Measurements from ENCODE around the gene LRCH3.

GRCh38 chr3:197793247-197793646 is 2.2 kb downstream of the LRCH3 start:
- TF ChIP-seq TEAD4 (IDR thresholded peaks at IDR 0.05), result no peak
- TF ChIP-seq CEBPB (IDR thresholded peaks at IDR 0.05), result no peak
- no peak for TF ChIP-seq TAF1 (IDR thresholded peaks at IDR 0.05; ENCODE audit: low read depth)
- TF ChIP-seq CREB1 (IDR thresholded peaks at IDR 0.05; ENCODE audit: low read depth), result no peak
- no peak for TF ChIP-seq EP300 (IDR thresholded peaks at IDR 0.05; ENCODE audit: borderline replicate concordance)
- TF ChIP-seq YY1 (IDR thresholded peaks at IDR 0.05; ENCODE audit: low read depth), result no peak
- no peak for TF ChIP-seq MAX (IDR thresholded peaks at IDR 0.05)
- TF ChIP-seq NFIC (IDR thresholded peaks at IDR 0.05), result no peak
- TF ChIP-seq ZBTB7A (IDR thresholded peaks at IDR 0.05; ENCODE audit: low read depth), result no peak
- TF ChIP-seq TCF12 (IDR thresholded peaks at IDR 0.05; ENCODE audit: low read depth), result no peak
- no peak for TF ChIP-seq EGR1 (IDR thresholded peaks at IDR 0.05)
- TF ChIP-seq, protein P1, sequence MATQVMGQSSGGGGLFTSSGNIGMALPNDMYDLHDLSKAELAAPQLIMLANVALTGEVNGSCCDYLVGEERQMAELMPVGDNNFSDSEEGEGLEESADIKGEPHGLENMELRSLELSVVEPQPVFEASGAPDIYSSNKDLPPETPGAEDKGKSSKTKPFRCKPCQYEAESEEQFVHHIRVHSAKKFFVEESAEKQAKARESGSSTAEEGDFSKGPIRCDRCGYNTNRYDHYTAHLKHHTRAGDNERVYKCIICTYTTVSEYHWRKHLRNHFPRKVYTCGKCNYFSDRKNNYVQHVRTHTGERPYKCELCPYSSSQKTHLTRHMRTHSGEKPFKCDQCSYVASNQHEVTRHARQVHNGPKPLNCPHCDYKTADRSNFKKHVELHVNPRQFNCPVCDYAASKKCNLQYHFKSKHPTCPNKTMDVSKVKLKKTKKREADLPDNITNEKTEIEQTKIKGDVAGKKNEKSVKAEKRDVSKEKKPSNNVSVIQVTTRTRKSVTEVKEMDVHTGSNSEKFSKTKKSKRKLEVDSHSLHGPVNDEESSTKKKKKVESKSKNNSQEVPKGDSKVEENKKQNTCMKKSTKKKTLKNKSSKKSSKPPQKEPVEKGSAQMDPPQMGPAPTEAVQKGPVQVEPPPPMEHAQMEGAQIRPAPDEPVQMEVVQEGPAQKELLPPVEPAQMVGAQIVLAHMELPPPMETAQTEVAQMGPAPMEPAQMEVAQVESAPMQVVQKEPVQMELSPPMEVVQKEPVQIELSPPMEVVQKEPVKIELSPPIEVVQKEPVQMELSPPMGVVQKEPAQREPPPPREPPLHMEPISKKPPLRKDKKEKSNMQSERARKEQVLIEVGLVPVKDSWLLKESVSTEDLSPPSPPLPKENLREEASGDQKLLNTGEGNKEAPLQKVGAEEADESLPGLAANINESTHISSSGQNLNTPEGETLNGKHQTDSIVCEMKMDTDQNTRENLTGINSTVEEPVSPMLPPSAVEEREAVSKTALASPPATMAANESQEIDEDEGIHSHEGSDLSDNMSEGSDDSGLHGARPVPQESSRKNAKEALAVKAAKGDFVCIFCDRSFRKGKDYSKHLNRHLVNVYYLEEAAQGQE (IDR thresholded peaks at IDR 0.05; ENCODE audit: low read depth), result no peak
